ENCODE measurements around the gene LIPH. TPM values are rescaled to one million over a fixed set of nuclear protein-coding genes. Genes with fewer than 3 reads are reported as not detected.

LIPH gene
- total and polyA plus RNA-seq, 10 donors: 0.03 to 3.1 (median 1.1) TPM

DNA sequence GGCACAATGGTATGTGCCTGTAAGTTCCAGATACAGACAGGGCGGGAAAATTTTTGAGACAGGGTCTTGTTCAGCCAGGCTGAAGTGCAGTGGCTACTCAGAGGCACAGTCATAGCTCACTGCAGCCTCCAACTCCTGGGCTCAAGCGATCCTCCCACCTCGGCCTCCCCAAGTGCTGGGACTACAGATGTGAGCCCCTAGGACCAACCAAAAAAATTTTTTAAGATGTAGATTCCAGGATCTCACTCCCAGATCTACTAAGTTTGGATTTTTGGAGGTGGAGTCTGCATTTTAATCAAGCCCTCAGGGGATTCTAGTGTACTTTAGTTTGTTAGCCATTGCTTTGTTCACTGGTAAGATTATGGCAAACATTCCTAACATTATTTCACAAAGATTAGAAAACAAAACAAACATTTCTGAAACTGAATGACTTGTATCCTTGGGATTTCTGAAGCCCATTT, 2.7 kb downstream of the LIPH start:
- 83 to 98% (median 91%) methylated on average over 3 of the region's 3 CpGs for WGBS, 5 donors
- TF ChIP-seq POLR2AphosphoS5 (IDR thresholded peaks at IDR 0.05) (no peak), POLR2A (IDR thresholded peaks at IDR 0.05) (no peak)
- H3K27me3 ChIP-seq (replicated peaks in 1 of 7): peaks cover 0 to 5% (median 0%) of the 10 kb centered on the region in 7 donors
- H3K9me3 ChIP-seq: no peaks in the 10 kb centered on the region
- intact Hi-C loops (cut with DNase I; ENCODE audit: low total_unique reads): no loop called here
- no peak overlapping the region for H3K4me3 ChIP-seq
- H3K36me3 ChIP-seq: no peaks in the 10 kb centered on the region
- H3K27ac ChIP-seq: no peak overlapping the region
- peak; percentile 15 for DNase-seq
- H3K4me1 ChIP-seq: peaks cover 0 to 9% (median 2%) of the 10 kb centered on the region in 6 donors

DNA sequence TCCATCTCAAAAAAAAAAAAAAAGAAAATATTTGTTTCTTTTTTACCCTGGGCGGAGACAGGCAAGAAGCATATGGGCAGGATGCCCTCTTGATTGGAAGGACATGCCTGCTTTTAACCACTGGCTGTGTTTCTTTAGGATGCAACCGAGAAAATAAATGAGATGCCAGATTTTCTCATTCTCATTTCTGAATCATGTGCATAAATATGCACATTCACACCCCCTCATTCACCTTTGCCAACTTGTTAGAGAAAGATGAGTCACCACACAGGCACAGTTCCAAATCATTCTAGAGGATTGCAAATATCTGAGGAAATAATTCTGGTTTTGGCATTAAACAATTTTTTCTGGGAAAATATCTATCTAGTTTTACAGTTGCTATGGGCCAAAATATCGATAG, 3.3 kb downstream of the LIPH start:
- TF ChIP-seq POLR2AphosphoS5 (IDR thresholded peaks at IDR 0.05) (no peak), POLR2A (IDR thresholded peaks at IDR 0.05) (no peak)
- TF ChIP-seq, protein P1, sequence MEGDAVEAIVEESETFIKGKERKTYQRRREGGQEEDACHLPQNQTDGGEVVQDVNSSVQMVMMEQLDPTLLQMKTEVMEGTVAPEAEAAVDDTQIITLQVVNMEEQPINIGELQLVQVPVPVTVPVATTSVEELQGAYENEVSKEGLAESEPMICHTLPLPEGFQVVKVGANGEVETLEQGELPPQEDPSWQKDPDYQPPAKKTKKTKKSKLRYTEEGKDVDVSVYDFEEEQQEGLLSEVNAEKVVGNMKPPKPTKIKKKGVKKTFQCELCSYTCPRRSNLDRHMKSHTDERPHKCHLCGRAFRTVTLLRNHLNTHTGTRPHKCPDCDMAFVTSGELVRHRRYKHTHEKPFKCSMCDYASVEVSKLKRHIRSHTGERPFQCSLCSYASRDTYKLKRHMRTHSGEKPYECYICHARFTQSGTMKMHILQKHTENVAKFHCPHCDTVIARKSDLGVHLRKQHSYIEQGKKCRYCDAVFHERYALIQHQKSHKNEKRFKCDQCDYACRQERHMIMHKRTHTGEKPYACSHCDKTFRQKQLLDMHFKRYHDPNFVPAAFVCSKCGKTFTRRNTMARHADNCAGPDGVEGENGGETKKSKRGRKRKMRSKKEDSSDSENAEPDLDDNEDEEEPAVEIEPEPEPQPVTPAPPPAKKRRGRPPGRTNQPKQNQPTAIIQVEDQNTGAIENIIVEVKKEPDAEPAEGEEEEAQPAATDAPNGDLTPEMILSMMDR (IDR thresholded peaks at IDR 0.05 in 8 of 11, conservative IDR thresholded peaks at IDR 0.05 in 3 of 11): no peak
- 61 to 81% (median 70%) methylated on average over 3 of the region's 3 CpGs for WGBS, 5 donors
- Histone ChIP-seq H3K4me3 (no peak overlapping the region), H3K4me1 (peaks cover 0 to 9% (median 2%) of the 10 kb centered on the region in 6 donors), H3K9me3 (no peaks in the 10 kb centered on the region), H3K27me3 (replicated peaks in 1 of 7) (peaks cover 0 to 5% (median 0%) of the 10 kb centered on the region in 7 donors), H3K36me3 (no peaks in the 10 kb centered on the region), H3K27ac (no peak overlapping the region)
- no peak for DNase-seq
- intact Hi-C loops (cut with DNase I; ENCODE audit: low total_unique reads): no loop called here

DNA sequence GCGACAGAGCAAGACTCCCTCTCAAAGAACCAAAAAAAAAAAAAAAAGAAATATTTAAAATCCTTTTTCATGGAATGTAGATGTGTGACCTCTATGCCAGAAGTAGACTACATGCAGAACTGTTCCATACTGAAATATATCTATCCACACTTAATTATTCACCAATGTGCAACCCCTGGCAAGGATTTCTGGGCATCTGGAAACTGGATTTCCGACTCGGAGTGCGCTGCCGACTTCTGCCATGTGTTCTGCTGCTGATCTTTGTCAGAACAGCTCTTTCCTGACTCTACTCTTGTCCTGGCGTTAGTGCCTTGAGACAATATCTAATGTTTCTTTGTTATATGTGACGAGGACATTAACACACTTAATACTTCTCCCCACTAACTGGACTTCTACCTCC, 11.7 kb downstream of the LIPH start:
- Histone ChIP-seq H3K9me3 (no peaks in the 10 kb centered on the region), H3K36me3 (no peaks in the 10 kb centered on the region), H3K4me3 (no peak overlapping the region), H3K27ac (no peak overlapping the region), H3K27me3 (replicated peaks in 1 of 7) (peaks cover 0 to 5% (median 0%) of the 10 kb centered on the region in 7 donors), H3K4me1 (peaks cover 0 to 14% (median 9%) of the 10 kb centered on the region in 6 donors)
- peak; percentile 12 for DNase-seq
- intact Hi-C loops (cut with DNase I; ENCODE audit: low total_unique reads): no loop called here
- no peak for TF ChIP-seq POLR2AphosphoS5 (IDR thresholded peaks at IDR 0.05)
- TF ChIP-seq, protein P1 (IDR thresholded peaks at IDR 0.05 in 8 of 11, conservative IDR thresholded peaks at IDR 0.05 in 3 of 11): no peak
- TF ChIP-seq POLR2A (IDR thresholded peaks at IDR 0.05): no peak
- WGBS, 5 donors: 88 to 95% (median 92%) methylated on average over 7 of the region's 7 CpGs

DNA sequence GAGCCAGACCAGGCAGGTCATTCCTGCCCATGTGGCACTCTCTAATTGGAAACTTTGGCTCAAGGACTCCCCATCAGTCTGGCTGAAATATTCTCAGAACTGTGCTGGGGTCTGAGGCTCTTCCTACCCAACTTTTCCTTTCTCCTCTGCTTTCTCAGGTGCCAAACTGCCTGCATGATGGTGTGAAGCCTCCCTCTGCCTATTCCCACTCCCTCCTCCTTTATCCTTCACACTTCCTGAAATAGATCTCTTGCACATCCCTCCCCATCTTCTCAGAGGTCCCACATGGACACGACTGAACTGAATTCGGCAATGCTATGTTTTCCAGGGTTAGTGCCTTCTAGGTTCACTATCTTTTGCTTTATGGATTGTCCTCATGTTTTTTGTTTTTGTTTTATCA, 12.5 kb downstream of the LIPH start:
- Histone ChIP-seq H3K9me3 (no peaks in the 10 kb centered on the region), H3K4me1 (peaks cover 0 to 14% (median 9%) of the 10 kb centered on the region in 6 donors), H3K27ac (no peak overlapping the region), H3K4me3 (no peak overlapping the region), H3K36me3 (no peaks in the 10 kb centered on the region), H3K27me3 (replicated peaks in 1 of 7) (peaks cover 0 to 5% (median 0%) of the 10 kb centered on the region in 7 donors)
- TF ChIP-seq POLR2AphosphoS5 (IDR thresholded peaks at IDR 0.05): no peak
- TF ChIP-seq, protein P1 (IDR thresholded peaks at IDR 0.05 in 8 of 11, conservative IDR thresholded peaks at IDR 0.05 in 3 of 11): no peak
- no peak for TF ChIP-seq POLR2A (IDR thresholded peaks at IDR 0.05)
- WGBS, 5 donors: 79 to 87% (median 85%) methylated on average over 2 of the region's 2 CpGs
- intact Hi-C loops (cut with DNase I; ENCODE audit: low total_unique reads): no loop called here
- DNase-seq: peak; percentile 6
